GM19193 (cell line): Measurements from ENCODE around the gene RAD9B.

ENCODE experiments used
- POLR2A ChIP-seq: IDR thresholded peaks from 4 replicates; pipeline ENCODE4 v1.6.1; 2011; ENCODE audit not compliant: insufficient read depth, insufficient read length; ENCODE audit errors: extremely low read depth

Gene RAD9B

GRCh38 chr12:110501752-110502738 is at the start of gene RAD9B, which contains the start of gene VPS29:
RAD9B (plus strand) TSS chr12:110502331; CDS start chr12:110502338, 7 bp downstream.
VPS29 (minus strand) TSS chr12:110502111; CDS start chr12:110502051, 60 bp downstream.
- TF ChIP-seq POLR2A: peak; percentile 97

- no peak for TF ChIP-seq POLR2A
Observed at GRCh38 chr12:110453569-110454296, 48.4 kb upstream of the RAD9B start.

- no peak for TF ChIP-seq POLR2A
Observed at GRCh38 chr12:110458756-110459155, 43.4 kb upstream of the RAD9B start.

GRCh38 chr12:110465024-110465423 is 37.1 kb upstream of the RAD9B start:
- TF ChIP-seq POLR2A: no peak

- TF ChIP-seq POLR2A: no peak
Observed at GRCh38 chr12:110466791-110467190, 35.3 kb upstream of the RAD9B start.

- TF ChIP-seq POLR2A: no peak
Observed at GRCh38 chr12:110467847-110468213, 34.3 kb upstream of the RAD9B start.

GRCh38 chr12:110468214-110469048 is 33.7 kb upstream of the RAD9B start, which contains the start of the genes FAM216A and GPN3:
FAM216A (plus strand) TSS chr12:110468845; CDS start chr12:110468876, 31 bp downstream.
GPN3 (minus strand) TSS chr12:110468257; CDS start chr12:110468203, 54 bp downstream.
- peak; percentile 88 for TF ChIP-seq POLR2A

GRCh38 chr12:110475426-110475825 is 26.7 kb upstream of the RAD9B start:
- no peak for TF ChIP-seq POLR2A

GRCh38 chr12:110498984-110499706 is 3.0 kb upstream of the RAD9B start:
- no peak for TF ChIP-seq POLR2A

- TF ChIP-seq POLR2A: no peak
Observed at GRCh38 chr12:110501399-110501751, 756 bp upstream of the RAD9B start.

GRCh38 chr12:110503432-110503831 is 1.3 kb downstream of the RAD9B start:
- no peak for TF ChIP-seq POLR2A

- no peak for TF ChIP-seq POLR2A
Observed at GRCh38 chr12:110505332-110505731, 3.2 kb downstream of the RAD9B start.

- no peak for TF ChIP-seq POLR2A
Observed at GRCh38 chr12:110508071-110508586, 6.0 kb downstream of the RAD9B start.

- TF ChIP-seq POLR2A: no peak
Observed at GRCh38 chr12:110513842-110514241, 11.7 kb downstream of the RAD9B start.

- TF ChIP-seq POLR2A: no peak
Observed at GRCh38 chr12:110514363-110514762, 12.2 kb downstream of the RAD9B start.
